ENCODE results near the gene PACSIN1.

- TF ChIP-seq CTCF (IDR thresholded peaks at IDR 0.05 in 2 of 3, conservative IDR thresholded peaks at IDR 0.05 in 1 of 3; ENCODE audit: borderline replicate concordance in 1 of 3, insufficient read depth in 1 of 3, low read depth in 2 of 3, low read length in 2 of 3) (no peak), CBX3 (IDR thresholded peaks at IDR 0.05; ENCODE audit: low read depth) (no peak), CEBPB (IDR thresholded peaks at IDR 0.05; ENCODE audit: low read depth) (no peak), POLR2A (IDR thresholded peaks at IDR 0.05; ENCODE audit: borderline replicate concordance, extremely low read depth, insufficient read depth, insufficient read length) (no peak), ELF1 (IDR thresholded peaks at IDR 0.05; ENCODE audit: borderline replicate concordance, low read depth) (no peak), YY1 (IDR thresholded peaks at IDR 0.05; ENCODE audit: extremely low read depth, insufficient replicate concordance, low read depth, low read length) (no peak), EZH2phosphoT487 (IDR thresholded peaks at IDR 0.05; ENCODE audit: borderline replicate concordance) (no peak), POLR2AphosphoS5 (IDR thresholded peaks at IDR 0.05; ENCODE audit: low read depth, low read length) (no peak), SP1 (IDR thresholded peaks at IDR 0.05; ENCODE audit: low read depth) (no peak), REST (IDR thresholded peaks at IDR 0.05; ENCODE audit: low read depth) (no peak)
Measured at GRCh38 chr6:34565722-34566137, 99.9 kb downstream of the PACSIN1 start.
